GM19324 (cell line): ENCODE measurements around the gene LSR.
"Not testable (repeated sequence)": the region's sequence is repeated elsewhere in the genome, so short reads cannot be mapped to it uniquely, and the experiment has no call there.

Source experiments
- ATAC-seq: cut with Tn5 transposase; IDR thresholded peaks from one replicate; pipeline ENCODE4 v1.9.1; 2021; ENCODE audit warnings: mild to moderate bottlenecking, moderate library complexity; ENCODE audit not compliant: unreplicated experiment, low FRiP score

Gene LSR

DNA sequence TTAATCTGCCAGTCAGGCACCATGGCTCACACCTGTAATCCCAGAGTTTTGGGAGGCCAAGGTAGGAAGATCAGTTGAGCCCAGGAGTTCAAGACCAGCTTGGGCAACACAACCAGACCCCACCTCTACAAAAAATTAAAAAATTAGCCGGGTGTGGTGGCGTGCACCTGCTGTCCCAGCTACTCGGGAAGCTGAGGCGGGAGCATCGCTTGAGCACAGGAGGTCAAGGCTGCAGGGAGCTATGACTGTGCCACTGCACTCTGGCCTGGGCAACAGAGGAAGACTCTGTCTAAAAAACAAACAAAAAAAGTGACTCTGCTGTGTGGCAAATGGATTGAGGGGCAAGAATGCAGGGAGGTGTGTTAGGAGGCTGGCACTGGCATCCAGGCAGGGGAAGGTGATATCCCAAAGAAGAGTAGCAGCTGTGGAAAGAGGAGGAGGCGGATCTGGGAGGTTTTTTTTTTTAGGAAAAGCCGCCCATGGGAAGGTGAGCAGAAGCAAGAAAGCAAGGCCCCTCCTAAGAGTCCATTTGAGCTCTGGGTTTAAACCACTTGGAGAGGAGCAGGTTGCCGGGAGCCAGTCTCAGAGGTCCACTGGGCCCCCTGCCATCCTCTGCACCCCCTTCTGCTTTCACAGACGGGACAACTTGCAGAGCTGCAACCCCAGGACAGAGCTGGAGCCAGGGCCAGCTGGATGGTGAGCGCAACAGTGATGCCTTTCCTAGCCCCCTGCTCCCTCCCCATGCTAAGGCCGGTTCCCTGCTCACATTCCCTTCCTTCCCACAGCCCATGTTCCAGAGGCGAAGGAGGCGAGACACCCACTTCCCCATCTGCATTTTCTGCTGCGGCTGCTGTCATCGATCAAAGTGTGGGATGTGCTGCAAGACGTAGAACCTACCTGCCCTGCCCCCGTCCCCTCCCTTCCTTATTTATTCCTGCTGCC is 35.6 kb downstream of the LSR start:
- no peak for ATAC-seq

DNA sequence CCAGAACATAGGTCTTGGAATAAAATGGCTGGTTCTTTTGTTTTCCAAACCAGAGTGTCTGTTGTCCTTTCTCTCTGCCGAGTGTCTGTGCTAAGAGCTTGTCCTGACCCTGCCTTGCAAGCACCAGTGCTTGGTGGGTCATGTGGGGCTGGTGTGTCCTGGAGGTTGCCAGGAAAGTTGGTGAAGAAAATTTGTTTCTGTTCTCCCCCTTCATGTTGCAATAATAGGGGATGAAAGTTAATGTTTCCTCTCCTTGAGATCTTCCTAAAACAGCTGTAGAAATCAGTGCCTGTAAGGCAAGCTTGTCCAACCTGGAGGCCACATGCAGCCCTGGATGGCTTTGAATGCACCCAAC is 36.3 kb downstream of the LSR start:
- ATAC-seq = no peak

DNA sequence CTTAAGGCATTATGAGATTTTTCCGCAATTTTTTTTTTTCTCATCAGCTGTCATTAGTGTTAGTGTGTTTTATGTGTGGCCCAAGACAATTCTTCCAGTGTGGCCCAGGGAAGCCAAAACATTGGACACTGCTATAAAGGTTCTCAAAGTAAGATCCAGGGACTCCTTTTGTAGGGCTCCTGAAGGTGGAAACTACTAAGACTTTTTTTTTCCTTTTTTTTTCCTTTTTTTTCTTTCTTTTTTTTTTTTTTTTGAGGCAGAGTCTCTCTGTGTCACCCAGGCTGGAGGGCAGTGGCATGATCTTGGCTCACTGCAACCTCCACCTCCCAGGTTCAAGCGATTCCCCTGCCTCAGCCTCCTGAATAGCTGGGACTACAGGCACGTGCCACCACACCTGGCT is 36.7 kb downstream of the LSR start:
- not testable (repeated sequence) for ATAC-seq

DNA sequence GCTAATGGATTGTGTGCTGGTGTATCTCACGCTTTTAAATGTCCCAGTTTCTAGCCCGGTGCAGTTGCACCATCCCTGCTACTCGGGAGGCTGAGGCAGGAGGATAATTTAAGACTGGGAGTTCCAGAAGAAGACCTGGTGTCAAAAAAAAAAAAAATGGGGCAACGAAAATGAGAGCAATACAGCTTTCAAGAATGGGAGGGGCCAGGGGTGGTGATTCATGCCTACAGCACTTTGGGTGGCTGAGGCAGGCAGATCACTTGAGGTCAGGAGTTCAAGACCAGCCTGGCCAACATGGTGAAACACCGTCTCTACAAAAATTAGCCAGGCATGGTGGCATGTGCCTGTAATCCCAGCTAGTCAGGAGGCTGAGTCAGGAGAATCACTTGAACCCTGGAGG is 37.3 kb downstream of the LSR start:
- ATAC-seq = not testable (repeated sequence)

DNA sequence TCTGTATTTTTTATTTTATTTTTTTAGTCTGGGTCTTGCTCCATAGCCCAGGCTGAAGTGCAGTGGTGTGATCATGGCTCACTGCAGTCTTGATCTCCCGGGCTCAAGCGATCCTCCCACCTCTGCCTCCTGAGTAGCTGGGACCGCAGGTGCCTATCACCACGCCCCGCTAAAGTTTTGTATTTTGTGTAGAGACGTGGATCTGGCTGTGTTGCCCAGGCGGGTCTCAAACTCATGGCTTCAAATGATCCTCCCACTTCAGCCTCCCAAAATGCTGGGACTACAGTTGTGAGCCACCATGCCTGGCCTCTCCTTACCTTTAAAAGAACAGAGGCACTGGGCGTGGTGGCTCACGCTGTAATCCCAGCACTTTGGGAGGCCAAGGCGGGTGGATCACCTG is 38.9 kb downstream of the LSR start:
- ATAC-seq = no peak

DNA sequence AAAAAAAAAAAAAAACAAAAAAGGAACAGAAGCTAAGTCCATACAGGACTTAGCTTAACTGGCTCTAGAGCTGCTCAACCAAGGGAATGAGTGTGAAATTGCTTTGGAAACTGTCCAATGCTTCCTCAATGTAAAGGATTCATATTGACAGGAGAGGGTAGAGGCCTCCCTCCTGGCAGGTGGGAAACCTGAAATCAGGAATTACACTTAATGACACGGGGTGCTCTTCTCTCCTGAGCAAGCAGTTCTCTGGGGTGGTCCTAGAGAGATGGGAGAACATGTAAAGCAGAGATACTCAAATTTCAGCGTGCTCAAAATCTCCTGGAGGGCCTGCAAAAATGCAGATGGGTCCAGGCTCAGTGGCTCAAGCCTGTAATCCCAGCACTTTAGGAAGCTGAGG is 39.5 kb downstream of the LSR start:
- no peak for ATAC-seq

DNA sequence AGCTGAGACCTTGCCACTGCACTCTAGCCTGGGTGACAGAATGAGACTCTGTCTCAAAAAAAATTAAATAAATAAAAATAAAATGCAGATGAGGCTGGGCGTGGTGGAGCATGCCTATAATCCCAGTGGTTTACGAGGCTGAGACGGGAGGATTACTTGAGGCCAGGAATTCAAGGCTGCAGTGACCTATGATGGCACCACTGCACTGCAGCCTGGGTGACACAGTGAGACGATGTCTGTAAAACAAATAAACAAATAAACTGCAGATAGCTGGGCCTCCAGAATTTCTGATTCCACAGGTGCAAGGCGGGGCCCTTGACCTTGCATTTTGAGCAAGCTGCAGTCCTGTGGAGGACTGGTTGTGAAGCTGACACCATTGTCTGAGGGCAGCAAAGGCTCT is 40.1 kb downstream of the LSR start:
- no peak for ATAC-seq

DNA sequence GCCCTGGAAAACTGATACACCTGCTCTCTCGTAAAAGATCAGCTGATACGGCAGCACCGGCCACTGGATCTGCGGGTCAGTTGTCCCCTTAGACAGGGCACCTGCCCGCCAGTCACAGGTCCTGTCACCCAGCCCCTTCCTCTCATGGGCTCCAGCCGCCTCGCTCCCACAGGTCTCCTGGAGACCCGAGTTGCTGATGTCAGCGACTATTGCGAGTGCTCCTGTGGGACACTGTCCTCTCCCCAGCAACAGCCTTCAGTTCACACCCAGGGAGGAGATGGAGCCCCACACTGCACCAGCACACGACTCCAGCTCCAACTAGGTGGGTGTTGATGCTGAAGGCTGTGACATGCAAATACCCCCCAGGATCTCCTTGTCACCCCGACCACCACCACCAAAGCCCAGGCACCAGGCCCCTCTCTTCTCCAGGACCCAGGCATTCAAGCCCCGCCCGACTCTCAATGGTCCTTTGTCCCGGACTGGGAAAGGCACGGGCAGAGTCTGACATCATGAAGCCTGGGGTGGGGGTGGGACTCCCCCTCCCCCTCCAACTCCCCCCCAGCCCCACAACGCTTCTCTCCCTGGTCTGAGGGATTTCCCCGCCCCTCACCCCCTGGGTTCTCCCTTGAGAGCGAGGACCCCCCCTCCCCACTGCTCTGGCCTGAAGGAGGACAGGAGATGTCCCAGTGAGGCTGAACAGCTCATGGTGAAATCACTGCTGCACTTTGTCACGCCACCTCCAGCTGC is 41.8 kb downstream of the LSR start:
- ATAC-seq = no peak

DNA sequence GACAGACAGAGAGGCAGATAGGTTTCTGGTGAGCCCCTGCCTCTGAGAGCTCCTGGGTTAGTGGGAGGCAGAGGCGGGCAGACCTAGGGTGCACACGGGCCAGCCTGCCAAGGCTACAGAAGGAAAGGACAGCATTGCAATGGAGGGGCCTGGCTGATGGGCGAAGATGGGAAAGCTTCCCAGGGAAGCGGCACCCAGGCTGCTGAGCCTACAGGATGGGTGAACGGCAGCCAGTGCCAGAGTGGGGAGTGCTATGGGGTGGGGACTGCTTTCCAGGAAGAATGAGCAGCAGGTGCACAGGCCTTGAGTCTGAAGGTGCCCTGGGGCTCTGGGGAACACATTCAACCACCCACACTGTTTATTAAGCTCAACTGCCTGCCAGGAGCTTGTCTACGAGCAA is 42.5 kb downstream of the LSR start:
- no peak for ATAC-seq

DNA sequence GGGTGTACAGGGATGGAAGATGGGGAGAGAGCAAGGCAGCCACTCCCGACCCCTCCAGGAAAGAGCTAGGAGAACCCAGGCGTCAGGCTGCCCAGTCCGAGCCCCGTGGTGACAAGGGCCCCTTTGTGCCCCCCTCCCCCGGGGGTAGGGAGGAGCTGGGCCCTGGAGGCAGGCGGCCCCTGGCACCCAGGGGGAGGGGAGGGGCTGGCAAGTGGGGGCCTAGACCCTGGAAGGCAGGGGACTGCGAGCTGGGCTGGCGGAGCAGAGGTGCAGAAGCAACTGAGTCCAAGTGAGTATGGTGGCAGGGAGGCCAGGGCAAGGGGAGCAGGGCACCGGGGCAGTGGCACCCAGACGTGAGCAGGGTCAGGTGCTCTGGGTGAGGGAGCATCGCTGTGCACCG is 43.1 kb downstream of the LSR start, which contains the start of gene MAG:
Gene MAG (plus strand): TSS at position 246 of the 400 bp plus-strand sequence. CDS start 3,248 bp downstream, outside the sequence.
- no peak for ATAC-seq

DNA sequence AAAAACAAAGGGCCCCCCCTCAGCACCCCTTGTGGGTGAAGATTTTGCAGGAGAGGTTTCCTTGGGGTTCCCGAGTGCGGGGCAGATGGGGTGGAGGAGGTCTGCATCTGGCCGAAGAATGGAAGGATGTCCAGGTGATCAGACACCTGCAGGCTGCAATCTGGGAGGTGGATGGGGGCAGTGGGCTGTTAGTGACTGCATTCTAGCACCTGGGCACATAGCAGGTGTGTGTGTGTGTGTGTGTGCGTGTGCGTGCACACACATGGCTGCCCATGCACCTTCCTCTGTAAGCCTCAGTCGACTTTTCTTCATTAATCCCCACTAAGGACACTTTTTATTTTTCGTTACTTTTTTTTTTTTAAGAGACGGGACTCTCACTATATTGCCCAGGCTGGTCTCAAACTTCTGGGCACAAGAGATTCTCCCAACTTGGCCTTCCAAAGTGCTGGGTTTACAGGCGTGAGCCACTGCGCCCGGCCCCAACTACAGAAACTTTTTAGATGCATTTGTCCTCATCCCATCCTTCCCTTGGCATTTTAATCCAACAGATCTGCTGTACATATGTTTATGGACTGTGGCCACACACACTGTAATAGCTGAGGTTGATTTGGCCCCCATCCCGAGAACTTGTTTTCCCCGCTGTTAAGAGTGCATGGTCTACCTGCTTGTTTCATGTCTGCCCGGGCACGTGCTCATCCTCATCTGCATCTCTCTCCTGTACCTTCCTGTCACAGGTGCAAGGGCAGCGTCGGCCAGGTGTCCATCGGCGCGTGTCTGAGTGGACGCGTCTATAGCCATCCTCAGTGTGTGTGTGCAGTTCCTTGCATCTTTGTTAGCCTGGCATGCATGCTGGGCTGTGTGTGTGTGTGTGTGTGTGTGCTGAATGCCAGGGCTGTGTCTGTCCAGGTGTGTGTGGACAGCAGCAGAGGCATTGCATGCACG is 43.9 kb downstream of the LSR start:
- no peak for ATAC-seq

DNA sequence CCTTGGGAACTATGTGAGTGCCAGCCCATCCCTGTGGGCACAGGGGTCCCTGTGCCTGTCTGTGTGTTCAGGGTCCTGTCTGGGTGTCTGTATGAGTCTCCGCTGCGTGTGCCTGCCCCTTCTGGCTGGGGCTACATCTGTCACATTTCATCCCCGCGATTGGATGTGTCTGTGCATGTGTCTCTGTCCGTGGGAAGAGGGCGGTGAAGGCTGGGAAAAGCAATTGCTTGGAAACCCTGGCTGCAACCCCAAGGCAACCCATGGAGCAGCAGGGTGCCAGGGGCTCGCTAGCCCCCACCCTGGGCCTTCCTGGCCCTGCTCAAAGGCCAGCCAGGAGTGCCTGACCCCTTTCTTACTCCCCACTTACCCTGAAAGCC is 44.5 kb downstream of the LSR start:
- no peak for ATAC-seq

DNA sequence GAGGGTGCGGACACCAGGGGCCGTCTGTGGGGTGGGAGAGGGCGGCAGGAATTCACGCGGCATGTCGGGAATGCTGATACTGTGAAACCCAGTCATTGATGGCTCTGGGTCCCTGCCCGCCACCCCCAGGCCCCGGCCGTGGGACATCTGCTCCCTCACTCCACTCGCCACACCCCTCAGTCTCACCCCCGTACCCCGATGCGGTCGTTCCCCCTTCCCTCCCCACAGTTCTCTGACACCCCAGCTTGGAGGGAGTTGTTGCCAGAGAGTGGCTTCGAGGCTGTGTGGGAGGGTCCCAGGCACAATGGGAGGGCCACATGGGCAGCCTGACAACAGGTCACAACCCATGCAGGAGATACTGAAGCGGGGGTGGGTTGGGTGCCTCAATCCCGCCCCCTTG is 45.0 kb downstream of the LSR start:
- no peak for ATAC-seq

DNA sequence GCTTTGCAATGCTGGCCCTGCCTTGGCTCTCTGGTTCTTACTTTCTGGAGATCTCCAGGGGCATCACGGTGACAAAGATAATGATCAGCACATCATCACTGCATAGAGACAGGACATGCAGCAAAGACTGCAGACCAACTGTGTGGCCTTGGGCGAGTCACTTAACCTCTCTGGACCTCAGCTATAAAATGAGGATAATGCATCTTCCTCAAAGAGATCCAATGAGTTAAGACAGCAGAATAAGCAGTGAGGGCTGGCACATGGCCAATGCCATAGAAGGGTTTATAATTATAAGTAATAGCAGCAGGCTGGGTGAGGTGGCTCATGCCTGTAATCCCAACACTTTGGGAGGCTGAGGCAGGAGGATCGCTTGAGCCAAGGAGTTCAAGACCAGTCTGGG is 45.5 kb downstream of the LSR start:
- ATAC-seq = no peak

DNA sequence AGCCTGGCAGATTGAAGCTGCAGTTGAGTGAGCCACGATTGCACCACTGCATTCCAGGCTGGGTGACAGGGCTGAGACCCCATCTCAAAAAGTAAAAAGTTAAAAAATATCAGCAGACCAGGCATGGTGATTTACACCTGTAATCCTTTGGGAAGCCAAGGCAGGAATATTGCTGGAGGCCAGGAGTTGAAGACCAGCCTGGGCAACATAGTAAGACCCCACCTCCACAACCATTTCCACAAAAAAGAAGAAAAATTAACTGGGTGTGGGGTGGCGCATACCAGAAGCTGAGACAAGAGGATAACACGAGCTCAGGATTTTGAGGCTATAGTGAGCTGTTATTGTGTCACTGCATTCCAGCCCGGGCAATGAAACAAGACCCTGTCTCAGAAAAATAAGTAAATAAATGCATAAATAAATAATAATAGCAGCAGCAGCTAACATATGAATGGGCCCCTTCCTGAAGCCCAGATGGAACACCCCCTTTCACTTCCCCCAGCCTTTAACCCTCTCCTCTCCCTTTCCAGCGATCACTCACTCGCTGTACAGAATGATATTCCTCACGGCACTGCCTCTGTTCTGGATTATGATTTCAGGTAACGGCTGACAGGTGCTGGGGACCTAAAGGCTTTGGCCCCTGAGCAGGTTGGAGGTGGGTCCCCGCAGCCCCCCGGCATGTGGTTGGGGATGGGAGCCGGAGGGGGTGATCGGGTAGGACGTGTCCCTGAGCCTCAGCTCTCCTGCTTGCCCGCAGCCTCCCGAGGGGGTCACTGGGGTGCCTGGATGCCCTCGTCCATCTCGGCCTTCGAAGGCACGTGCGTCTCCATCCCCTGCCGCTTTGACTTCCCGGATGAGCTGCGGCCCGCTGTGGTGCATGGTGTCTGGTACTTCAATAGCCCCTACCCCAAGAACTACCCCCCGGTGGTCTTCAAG is 46.3 kb downstream of the LSR start:
- no peak for ATAC-seq

DNA sequence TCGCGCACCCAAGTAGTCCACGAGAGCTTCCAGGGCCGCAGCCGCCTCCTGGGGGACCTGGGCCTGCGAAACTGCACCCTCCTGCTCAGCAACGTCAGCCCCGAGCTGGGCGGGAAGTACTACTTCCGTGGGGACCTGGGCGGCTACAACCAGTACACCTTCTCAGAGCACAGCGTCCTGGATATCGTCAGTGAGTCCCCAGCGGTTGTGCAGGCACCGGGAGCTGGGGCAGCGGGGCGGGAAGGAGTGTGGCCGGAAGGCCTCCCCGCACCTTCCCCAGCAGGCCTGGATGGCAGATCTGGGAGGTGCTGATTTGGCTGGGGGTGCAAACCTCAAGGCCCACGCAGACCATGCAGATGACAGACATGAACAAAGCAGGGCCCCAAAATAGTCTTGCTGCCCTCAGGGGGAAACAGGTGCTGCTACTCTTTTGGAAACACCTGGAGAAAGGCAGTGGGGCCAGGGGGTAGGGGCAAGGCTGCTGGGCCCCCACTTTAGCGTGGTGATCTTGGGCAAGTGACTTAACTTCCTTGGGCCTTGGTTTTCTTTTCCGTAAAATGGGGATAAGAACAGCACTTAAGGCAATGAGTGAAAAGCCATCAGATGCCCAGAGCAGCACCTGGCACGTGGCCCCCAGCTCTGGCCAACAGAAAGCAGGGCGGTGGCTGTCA is 47.1 kb downstream of the LSR start:
- no peak for ATAC-seq

DNA sequence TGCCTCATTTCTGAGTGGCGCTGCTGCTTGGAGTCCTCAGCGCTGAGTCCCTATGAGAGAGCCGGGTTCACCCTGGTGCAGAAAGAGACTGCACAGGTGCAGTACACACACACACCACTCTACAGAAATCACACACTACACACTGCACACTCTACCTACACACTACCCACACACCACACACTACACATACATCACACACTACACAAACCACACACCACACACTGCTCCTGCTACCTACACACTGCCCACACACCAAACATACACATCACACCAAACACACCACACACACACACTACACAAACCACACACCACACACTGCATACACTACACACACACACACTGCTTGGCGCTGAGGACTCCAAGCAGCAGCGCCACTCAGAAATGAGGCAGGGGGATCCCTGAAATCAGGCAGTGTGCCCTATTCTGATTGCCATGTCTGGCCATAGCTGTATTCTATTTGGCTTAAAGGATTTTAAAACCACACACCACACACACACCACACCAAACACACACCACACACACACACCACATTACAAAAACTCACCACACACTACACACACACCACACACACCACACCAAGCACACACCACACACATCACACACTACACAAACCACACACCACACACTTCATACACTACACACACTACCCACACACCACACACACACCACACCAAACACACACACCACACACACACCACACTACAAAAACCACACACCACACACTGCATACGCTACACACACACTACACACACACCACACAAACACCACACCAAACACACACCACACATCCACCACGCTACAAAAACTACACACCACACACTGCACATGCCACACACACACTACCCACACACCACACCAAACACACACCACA is 48.1 kb downstream of the LSR start:
- ATAC-seq = no peak

DNA sequence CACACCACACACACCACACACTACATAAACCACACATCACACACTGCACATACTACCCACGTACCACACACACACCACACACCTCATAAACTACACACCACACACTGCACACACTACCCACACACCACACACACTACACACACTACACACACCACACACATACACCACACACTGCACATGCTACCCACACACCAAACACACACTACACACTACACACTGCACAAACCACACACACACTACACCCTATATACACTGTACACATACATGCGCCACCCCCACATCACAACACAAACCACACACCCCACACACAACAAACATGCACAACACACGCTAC is 48.7 kb downstream of the LSR start:
- ATAC-seq = no peak
